COR-L47 (cell line): Measurements from ENCODE around the gene TUBA4A.
A peak's percentile ranks its signal among the peaks of the same experiment; 100 is the strongest.

Source experiments
- DNase-seq: peaks from one replicate; lab custom pipeline; 2025; lab: John Stamatoyannopoulos, UW

The TUBA4A gene

GRCh38 chr2:219230059-219230540 is 23.6 kb downstream of the TUBA4A start:
- DNase-seq = peak; percentile 16

- peak; percentile 98 for DNase-seq
Measured at GRCh38 chr2:219229305-219230058, 24.2 kb downstream of the TUBA4A start, which contains the start of the genes ANKZF1 and ATG9A. TSS of gene ANKZF1 (plus strand) at chr2:219229806. CDS start at chr2:219230258, 452 bp downstream. TSS of gene ATG9A (minus strand) at chr2:219229636. CDS start at chr2:219228024, 1,612 bp downstream.

GRCh38 chr2:219228911-219229304 is 24.8 kb downstream of the TUBA4A start:
- no peak for DNase-seq

GRCh38 chr2:219228041-219228910 is 25.4 kb downstream of the TUBA4A start:
- DNase-seq = no peak

- DNase-seq = no peak
Measured at GRCh38 chr2:219225350-219225749, 28.4 kb downstream of the TUBA4A start.

GRCh38 chr2:219223831-219224610 is 29.7 kb downstream of the TUBA4A start:
- no peak for DNase-seq

- no peak for DNase-seq
Measured at GRCh38 chr2:219221957-219222518, 31.7 kb downstream of the TUBA4A start.

GRCh38 chr2:219220652-219221402 is 32.9 kb downstream of the TUBA4A start:
- no peak for DNase-seq

- no peak for DNase-seq
Measured at GRCh38 chr2:219219784-219220532, 33.8 kb downstream of the TUBA4A start.

- peak; percentile 98 for DNase-seq
Measured at GRCh38 chr2:219218732-219219701, 34.7 kb downstream of the TUBA4A start, which contains the start of gene ABCB6. TSS of gene ABCB6 (minus strand) at chr2:219218958. CDS start at chr2:219218673, 285 bp downstream.

- peak; percentile 75 for DNase-seq
Measured at GRCh38 chr2:219218217-219218731, 35.4 kb downstream of the TUBA4A start.

- DNase-seq = no peak
Measured at GRCh38 chr2:219216535-219216915, 37.2 kb downstream of the TUBA4A start.

- DNase-seq = no peak
Measured at GRCh38 chr2:219215871-219216534, 37.7 kb downstream of the TUBA4A start.

GRCh38 chr2:219214786-219215185 is 38.9 kb downstream of the TUBA4A start:
- no peak for DNase-seq

GRCh38 chr2:219214141-219214540 is 39.6 kb downstream of the TUBA4A start:
- no peak for DNase-seq

- DNase-seq = no peak
Measured at GRCh38 chr2:219213486-219214071, 40.1 kb downstream of the TUBA4A start.

GRCh38 chr2:219213026-219213415 is 40.7 kb downstream of the TUBA4A start:
- DNase-seq = no peak
